Nephron (organoid): ENCODE data around the gene NDUFAF8.
A peak's percentile ranks its signal among the peaks of the same experiment; 100 is the strongest.

Source experiments
- H3K27ac Mint-ChIP-seq, 3 experiments: 2 replicates each; pipeline ENCODE4 v1.8.0; 2020; ENCODE audit warnings: mixed read lengths in 3 of 3, mild to moderate bottlenecking in 2 of 3, moderate library complexity in 1 of 3
- H3K27me3 Mint-ChIP-seq: 2 replicates; pipeline ENCODE4 v1.8.0; 2021; ENCODE audit warnings: low read depth, mild to moderate bottlenecking, moderate library complexity, mixed read lengths
- H3K36me3 Mint-ChIP-seq: 2 replicates; pipeline ENCODE4 v1.8.0; 2020; ENCODE audit warnings: low read depth, mixed read lengths
- H3K4me1 Mint-ChIP-seq: 2 replicates; pipeline ENCODE4 v1.8.0; 2020; ENCODE audit warnings: mixed read lengths
- H3K4me3 Mint-ChIP-seq, 3 experiments: 2 replicates each; pipeline ENCODE4 v1.8.0; 2020; ENCODE audit warnings: mild to moderate bottlenecking in 3 of 3, mixed read lengths in 3 of 3, moderate library complexity in 2 of 3
- H3K9me3 Mint-ChIP-seq: 2 replicates; pipeline ENCODE4 v1.8.0; 2020; ENCODE audit warnings: mixed read lengths
- TF ChIP-seq, protein P1 (sequence below), 3 experiments: fragments of 200-600 bp; sonication (generic); IDR thresholded peaks; one replicate each; pipeline ENCODE4 v1.5.0; 2021; ENCODE audit warnings: antibody characterized with exemption in 3 of 3; ENCODE audit not compliant: unreplicated experiment in 3 of 3

Gene NDUFAF8

DNA sequence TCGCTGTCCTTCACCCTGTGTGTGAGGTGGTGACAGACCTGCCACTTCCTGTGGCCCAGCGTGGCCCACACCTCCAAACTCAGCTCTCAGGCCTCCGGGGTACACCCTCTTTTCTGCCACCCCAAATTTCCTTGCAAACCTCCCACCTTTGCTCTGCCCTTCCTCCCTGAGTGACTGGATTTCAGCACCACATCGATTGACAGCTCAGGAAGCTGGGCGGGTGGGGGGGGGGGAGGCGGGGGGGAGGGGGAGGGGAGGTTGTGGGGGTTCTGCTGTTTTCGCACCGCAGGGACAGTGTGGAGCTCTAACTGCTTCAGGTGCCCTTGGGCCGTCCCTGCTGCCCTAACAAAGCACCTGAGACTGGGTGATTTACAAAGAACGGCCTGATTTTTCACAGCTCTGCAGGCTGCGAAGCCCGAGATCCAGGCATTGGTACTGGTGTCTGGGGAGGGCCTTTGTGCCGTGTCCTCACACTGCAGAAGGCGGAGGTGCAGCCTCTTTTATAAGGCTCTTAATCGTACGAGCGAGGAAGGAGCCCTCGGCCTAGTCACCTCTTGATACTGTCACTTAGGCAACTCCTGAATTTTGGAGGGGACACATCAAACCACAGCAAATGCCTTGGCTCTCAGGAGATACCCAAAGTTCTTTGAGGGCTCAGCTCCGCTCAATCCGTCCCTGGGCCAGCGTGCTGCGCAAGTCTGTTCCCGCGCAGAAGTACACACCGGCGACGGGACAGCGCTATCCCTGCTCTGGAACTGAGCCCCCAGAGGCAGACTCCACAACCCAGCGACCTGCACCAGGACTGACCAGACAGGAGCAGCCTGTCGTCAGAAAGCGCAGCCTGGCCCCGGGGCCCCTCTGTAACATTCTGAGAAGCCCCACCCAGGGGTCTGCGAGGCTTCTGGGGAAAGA lies 3.6 kb downstream of the NDUFAF8 start:
- peaks cover 18% of the 10 kb centered on the region for H3K4me1 Mint-ChIP-seq
- H3K4me3 Mint-ChIP-seq, result peak overlapping the region; percentile 29 to 53 (median 43)
- H3K36me3 Mint-ChIP-seq, result peaks cover 3% of the 10 kb centered on the region
- H3K27me3 Mint-ChIP-seq, result no peaks in the 10 kb centered on the region
- H3K9me3 Mint-ChIP-seq, result no peaks in the 10 kb centered on the region
- TF ChIP-seq, protein P1, sequence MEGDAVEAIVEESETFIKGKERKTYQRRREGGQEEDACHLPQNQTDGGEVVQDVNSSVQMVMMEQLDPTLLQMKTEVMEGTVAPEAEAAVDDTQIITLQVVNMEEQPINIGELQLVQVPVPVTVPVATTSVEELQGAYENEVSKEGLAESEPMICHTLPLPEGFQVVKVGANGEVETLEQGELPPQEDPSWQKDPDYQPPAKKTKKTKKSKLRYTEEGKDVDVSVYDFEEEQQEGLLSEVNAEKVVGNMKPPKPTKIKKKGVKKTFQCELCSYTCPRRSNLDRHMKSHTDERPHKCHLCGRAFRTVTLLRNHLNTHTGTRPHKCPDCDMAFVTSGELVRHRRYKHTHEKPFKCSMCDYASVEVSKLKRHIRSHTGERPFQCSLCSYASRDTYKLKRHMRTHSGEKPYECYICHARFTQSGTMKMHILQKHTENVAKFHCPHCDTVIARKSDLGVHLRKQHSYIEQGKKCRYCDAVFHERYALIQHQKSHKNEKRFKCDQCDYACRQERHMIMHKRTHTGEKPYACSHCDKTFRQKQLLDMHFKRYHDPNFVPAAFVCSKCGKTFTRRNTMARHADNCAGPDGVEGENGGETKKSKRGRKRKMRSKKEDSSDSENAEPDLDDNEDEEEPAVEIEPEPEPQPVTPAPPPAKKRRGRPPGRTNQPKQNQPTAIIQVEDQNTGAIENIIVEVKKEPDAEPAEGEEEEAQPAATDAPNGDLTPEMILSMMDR (IDR thresholded peaks at IDR 0.05; ENCODE audit: unreplicated experiment in 3 of 3), result no peak
- no peak overlapping the region for H3K27ac Mint-ChIP-seq

DNA sequence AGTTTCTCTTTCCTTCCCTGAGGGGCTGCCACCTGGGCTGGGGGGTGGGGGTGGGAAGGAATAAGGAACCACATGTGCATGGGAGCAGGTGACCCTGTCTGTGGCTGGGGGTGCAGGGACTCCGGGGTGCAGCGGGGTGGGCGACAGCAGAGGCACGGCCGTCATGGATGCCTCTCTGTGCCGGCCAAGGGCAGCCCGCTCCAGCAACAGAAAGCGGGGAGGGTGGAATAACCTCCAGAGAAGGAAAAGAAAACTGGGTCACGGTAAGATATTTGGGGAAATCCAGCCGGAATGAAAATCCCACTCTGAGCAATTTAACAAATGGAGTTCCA lies 4.2 kb downstream of the NDUFAF8 start:
- H3K4me1 Mint-ChIP-seq, result peaks cover 14% of the 10 kb centered on the region
- H3K27me3 Mint-ChIP-seq, result no peaks in the 10 kb centered on the region
- H3K9me3 Mint-ChIP-seq, result no peaks in the 10 kb centered on the region
- peak overlapping the region in 1 of 3 experiments; percentile 20 for H3K4me3 Mint-ChIP-seq
- H3K36me3 Mint-ChIP-seq, result peaks cover 6% of the 10 kb centered on the region
- TF ChIP-seq, protein P1 (IDR thresholded peaks at IDR 0.05; ENCODE audit: unreplicated experiment in 3 of 3), result no peak
- no peak overlapping the region for H3K27ac Mint-ChIP-seq

DNA sequence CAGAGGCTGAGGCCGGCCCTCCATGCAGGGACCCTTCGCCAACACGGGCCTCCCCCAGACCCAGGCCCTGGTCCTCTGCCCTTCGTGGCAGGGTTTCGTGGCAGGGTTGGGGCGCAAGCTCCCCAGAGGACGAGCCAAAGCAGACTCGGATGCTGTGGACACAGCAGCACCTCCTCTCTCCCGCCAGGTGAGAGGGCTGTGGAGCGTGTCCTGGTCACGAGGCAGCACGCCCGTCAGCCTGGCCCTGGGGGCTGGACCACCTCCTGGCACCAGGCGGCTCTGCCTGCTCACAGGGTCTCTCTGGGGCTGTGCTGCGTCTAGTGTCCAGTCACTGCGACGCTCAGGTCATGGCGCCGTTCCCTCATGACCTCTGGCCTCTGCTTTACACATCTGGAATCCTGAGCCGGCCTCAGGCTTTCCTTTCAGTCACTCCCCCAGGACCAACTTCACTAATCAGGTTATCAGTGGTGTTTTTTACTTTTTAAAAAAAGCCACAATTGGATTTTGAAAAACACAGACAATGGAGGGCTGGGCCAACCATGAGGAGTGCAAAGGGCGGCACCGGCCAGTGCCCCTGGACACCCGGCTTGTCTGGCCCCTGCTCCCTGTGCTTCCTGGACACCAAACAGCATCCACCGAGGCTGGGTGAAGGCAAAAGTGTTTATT lies 5.4 kb downstream of the NDUFAF8 start:
- peaks cover 9% of the 10 kb centered on the region for H3K4me1 Mint-ChIP-seq
- H3K36me3 Mint-ChIP-seq, result peaks cover 9% of the 10 kb centered on the region
- peak overlapping the region; percentile 9 to 56 (median 12) for H3K4me3 Mint-ChIP-seq
- H3K9me3 Mint-ChIP-seq, result no peaks in the 10 kb centered on the region
- peak overlapping the region in 2 of 3 experiments; percentile 24 to 63 for H3K27ac Mint-ChIP-seq
- no peaks in the 10 kb centered on the region for H3K27me3 Mint-ChIP-seq
- TF ChIP-seq, protein P1 (IDR thresholded peaks at IDR 0.05; ENCODE audit: unreplicated experiment in 3 of 3), result no peak

- TF ChIP-seq, protein P1 (IDR thresholded peaks at IDR 0.05; ENCODE audit: unreplicated experiment in 3 of 3), result no peak
- no peaks in the 10 kb centered on the region for H3K9me3 Mint-ChIP-seq
- H3K27me3 Mint-ChIP-seq, result no peaks in the 10 kb centered on the region
- peak overlapping the region in 1 of 3 experiments; percentile 63 for H3K27ac Mint-ChIP-seq
- peaks cover 9% of the 10 kb centered on the region for H3K36me3 Mint-ChIP-seq
- peak overlapping the region; percentile 9 to 56 (median 12) for H3K4me3 Mint-ChIP-seq
- peaks cover 13% of the 10 kb centered on the region for H3K4me1 Mint-ChIP-seq
Observed at GRCh38 chr17:81245024-81245664, 6.0 kb downstream of the NDUFAF8 start.

GRCh38 chr17:81245665-81246342 lies 6.7 kb downstream of the NDUFAF8 start:
- Mint-ChIP-seq H3K4me1 (peaks cover 16% of the 10 kb centered on the region), H3K27me3 (no peaks in the 10 kb centered on the region), H3K27ac (no peak overlapping the region), H3K36me3 (peaks cover 7% of the 10 kb centered on the region), H3K4me3 (no peak overlapping the region), H3K9me3 (no peaks in the 10 kb centered on the region)
- TF ChIP-seq, protein P1 (IDR thresholded peaks at IDR 0.05; ENCODE audit: unreplicated experiment in 3 of 3), result no peak
